ENCODE data around the gene FGF21.

- TF ChIP-seq POLR2A (IDR thresholded peaks at IDR 0.05; ENCODE audit: low read depth, low read length) (no peak), TAF1 (IDR thresholded peaks at IDR 0.05; ENCODE audit: borderline replicate concordance, low read depth, low read length) (no peak), POLR2AphosphoS5 (IDR thresholded peaks at IDR 0.05; ENCODE audit: low read depth, low read length) (no peak)
These were observed 9.9 kb upstream of the FGF21 start for GRCh38 chr19:48745208-48745995.

Measured in GM12892 (cell line).